HG03045 (cell line): Measurements from ENCODE around the gene GNG7.
"Not testable (repeated sequence)": the region's sequence is repeated elsewhere in the genome, so short reads cannot be mapped to it uniquely, and the experiment has no call there.

Source experiments
- ATAC-seq: cut with Tn5 transposase; IDR thresholded peaks from one replicate; pipeline ENCODE4 v1.9.1; 2021; ENCODE audit warnings: mild to moderate bottlenecking, moderate library complexity; ENCODE audit not compliant: unreplicated experiment

The GNG7 gene

DNA sequence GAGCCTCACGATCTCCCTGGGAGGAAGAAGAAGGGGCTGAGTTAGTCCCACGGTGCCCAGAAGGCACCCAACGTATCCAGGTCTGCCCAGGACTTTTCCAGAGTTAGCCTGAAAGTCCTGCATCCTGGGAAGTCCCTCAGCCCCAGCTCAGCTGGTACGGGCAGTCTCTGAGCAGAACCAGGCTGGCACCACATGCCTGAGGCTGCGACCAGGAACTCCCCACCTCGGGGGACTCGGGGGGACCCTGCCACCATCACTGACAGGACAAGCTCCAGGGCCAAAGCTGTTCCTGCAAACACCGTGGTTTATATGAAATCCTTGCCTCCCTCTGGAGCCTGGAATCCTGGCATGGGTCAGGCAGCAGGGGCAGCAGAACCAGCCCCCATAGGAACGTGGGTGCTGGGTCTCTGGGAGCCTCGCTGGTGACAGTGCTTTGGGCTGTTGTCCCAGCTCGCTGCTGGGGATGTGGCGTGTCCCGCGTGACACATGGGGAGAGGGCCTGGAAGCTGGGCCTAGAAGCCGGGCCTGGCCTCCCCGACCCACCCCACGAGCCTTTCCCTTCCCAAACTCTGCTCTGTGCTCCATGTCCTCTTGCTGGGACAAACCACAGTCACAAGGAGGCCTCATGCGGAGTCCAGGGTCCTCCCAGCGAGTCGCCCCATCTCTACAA is 55.5 kb downstream of the GNG7 start:
- no peak for ATAC-seq

DNA sequence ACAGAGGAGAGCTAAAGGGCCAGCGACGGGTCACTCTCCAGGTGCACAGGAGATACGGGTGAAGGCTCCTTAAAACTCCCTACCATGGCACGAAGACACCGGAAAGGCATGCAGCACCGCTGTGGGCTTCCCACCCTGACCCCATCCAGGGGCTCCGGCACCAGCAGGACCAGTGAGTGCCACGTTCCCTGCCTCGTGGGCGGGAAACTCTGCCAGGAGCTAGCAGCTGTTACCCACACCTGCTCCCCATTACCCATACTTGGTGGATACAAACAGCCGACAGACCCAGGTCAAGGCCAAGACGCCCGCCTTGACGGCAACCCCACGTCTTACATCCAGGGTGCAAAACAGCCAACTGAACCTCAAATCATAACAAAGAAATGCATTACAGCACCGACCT is 56.7 kb downstream of the GNG7 start:
- no peak for ATAC-seq

DNA sequence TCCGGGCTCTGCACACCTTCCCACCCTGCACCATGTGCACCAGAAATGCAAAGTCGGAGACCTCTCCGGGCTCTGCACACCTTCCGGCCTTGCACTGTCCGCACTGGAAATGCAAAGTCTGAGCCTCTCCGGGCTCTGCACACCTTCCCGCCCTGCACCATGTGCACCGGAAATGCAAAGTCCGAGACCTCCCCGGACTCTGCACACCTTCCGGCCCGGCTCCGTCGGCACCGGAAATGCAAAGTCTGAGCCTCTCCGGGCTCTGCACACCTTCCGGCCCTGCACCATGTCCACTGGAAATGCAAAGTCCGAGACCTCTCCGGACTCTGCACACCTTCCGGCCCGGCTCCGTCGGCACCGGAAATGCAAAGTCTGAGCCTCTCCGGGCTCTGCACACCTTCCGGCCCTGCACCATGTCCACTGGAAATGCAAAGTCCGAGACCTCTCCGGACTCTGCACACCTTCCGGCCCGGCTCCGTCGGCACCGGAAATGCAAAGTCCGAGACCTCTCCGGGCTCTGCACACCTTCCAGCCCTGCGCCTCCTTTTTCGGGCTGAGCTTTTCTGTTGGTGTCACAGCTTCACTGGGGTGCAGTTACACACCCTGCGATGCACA is 59.3 kb downstream of the GNG7 start:
- not testable (repeated sequence) for ATAC-seq

DNA sequence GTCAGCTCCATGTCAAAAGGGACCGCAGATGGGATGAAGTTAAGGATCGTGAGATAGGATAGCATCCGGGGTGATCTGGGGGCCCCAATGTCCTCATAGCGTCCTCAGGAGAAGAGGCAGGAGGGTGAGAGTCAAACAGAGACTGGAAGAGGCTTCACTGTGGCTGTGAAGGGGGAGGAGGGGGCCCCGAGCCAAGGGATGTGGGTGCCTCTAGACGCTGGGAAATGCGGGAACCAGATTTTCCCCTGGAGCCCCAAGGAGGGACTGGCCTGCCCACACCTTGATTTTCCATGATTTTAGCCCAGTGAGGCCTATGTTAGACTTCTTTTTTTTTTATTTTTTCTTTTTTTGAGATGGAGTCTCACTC is 61.2 kb downstream of the GNG7 start:
- no peak for ATAC-seq

DNA sequence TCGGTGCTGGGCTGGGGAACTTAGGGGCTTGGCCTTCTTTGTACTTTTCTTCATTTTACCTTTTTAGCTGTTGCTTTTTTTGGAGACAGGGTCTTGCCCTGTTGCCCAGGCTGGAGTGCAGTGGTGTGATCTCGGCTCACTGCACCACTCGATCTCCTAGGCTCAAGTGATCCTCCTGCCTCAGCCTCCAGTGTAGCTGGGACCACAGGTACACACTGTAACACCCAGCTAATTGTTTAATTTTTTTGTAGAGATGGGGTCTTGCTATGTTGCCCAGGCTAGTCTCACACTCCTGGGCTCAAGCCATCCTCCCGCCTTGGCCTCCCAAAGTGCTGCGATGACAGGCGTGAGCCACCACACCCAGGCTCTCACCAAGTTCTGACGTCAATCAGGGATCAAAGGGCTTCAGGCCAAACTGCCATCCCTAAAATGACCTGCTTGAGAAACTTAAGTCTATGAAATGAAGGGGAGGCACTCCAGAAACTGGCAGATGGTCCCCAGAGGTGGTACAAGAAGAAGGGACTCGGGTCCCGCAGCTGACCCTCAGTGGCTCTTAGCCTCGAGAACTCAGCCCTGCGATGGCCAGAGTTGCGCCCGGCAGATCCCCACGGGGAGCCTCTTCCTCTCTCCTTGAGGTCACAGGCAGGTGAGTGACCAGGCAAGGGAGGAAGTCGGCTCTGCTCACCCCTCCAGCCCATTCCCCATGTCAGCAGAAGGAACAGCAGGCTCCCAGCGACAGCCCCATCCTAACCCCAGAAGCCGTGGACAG is 61.7 kb downstream of the GNG7 start:
- no peak for ATAC-seq

DNA sequence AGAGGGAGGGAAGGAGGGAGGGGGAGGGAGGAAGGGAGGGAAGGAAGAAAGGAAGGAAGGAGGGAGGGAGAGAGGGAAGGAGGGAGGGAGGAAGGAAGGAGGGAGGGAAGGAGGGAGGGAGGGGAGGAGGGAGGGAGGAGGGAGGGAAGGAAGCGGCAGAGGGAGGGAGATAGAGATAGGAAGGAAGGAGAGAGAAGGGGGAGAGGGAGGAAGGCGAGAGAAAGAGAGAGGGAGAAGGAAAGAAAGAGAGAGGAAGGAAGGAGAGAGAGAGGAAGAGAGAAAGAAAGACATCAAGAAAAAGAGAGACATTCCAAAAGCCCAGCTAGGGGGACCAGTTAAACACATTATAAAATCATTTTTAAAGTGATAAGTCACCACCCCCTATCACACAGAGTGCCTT is 62.5 kb downstream of the GNG7 start:
- ATAC-seq: no peak

DNA sequence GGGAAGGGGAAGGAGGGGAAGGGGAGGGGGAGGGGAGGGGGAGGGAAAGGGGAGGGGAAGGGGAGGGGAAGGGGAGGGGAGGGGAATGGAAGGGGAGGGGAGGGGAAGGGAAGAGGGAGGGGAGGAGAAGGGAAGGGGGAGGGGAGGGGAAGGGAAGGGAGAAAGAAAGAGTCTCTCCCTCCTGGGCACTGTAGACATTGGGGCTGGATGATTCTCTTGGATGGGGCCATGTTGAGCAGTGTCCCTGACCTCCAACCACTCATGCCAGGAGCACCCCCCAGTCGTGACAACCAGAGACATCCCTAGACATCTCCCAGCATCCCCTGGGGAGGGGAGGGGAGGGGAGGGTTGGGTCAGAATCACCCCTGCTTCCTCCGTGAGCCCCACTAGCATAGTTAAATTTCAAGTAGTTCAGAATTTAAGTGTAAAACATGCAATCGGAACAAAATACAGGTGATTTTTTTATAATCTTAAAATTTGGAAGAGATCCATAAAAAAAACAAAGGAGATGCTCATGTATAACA is 64.0 kb downstream of the GNG7 start:
- no peak for ATAC-seq

- no peak for ATAC-seq
Measured at GRCh38 chr19:2636897-2637683, 65.4 kb downstream of the GNG7 start.

- ATAC-seq: no peak
Measured at GRCh38 chr19:2636141-2636896, 66.2 kb downstream of the GNG7 start.

- no peak for ATAC-seq
Measured at GRCh38 chr19:2634960-2635359, 67.5 kb downstream of the GNG7 start.

DNA sequence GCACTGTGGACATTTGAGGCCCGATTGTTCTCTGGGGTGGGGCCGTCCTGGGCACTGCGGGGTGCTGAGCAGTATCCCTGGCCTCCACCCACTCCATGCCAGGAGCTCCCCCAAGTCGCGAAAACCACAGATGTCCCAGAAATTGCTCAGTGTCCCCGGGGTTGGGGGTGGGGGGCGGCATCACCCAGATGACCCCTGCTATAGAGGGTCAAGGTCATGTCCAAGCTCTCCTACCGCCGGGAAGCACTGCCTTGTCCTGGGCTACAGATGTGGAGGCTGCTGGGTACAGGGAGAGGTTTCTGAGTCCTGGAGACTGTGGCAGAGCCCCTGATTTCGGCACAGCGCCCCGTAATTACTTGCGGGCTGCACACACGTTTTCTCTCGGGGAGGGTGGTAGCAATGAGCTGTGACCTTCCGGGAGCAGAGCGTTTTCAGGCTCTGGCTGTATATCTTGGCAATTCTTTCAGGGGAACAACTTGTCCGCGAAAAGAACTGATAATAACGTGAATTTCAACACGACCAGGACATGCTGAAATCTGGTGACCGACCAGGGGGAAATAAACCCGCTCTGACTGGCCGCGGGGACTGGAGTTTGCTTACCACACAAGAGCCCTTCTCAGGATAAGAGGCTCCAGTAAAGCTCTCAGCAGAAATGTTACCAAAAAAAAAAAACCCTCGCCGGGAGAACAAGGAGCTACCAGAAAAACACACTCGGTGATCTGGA is 68.1 kb downstream of the GNG7 start:
- ATAC-seq: no peak

DNA sequence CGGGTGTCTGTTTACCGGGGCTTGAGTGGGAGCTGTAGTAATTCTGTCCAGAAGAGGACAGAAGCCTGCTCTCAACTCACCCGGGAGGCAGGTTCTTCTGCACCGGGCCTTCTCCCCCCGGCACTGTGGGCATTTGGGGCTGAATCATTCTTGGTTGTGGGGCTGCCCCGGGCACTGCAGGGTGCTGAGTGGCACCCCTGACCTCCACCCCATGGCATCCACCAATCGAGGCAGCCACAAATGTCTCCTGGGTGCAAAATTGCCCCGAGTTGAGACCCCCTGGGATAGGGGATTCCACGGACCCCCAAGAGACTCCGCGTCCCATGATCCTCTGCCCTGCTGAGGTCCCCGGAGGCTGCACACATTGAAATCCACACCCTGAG is 68.8 kb downstream of the GNG7 start:
- ATAC-seq: no peak

DNA sequence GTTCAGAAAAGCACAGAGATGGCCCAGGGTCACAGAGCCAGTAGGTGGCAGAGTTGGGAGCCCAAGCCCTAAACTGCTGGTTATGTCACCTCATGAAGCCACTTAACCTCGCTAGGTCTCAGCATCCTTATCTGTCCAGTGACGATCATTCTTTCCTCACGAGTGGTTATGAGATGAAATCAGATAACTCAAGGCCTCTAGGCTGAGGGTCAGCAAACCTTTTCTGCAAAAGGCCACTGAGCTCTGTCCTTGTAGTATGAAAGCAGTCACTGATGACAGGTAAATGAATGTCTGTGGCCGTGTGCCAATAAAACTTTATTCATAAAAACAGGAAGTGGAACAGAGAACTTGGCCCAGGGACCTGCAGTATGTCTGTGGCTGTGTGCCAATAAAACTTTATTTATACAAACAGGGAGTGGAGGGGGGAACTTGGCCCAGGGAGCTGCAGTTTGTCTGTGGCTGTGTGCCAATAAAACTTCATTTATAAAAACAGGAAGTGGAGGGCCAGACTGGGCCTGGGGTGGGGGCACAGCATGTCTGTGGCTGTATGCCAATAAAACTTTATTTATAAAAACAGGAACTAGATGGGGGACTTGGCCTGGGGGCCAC is 71.2 kb downstream of the GNG7 start:
- ATAC-seq: no peak

DNA sequence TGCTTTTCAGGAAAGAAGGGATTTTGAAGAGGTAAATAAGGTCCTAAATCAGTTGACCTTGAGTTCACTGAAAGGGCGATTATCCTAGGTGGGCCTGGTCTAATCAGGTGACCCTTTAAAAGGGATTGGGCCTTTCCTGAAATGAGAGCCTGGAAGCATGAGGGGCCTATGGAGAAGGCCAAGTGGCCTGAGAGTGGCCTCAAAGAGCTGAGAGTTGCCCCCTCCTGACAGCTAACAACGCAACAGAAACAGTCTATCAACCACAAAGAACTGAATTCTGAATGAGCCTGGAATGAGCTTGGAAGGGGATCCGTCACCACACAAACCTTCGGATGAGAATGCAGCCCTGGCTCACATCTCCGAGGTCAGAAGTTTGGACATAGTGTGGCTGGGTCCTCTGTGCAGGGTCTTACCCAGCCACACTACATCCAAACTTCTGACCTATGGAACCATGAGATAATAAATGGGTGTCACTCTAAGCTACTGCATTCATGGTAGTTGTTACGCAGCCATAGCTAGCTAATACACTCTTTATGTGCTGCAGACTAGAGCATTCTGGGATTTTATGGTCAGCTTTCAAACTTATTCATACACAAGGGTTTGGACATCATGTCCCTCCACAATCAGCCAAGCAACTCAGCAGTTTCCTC is 72.0 kb downstream of the GNG7 start:
- no peak for ATAC-seq

DNA sequence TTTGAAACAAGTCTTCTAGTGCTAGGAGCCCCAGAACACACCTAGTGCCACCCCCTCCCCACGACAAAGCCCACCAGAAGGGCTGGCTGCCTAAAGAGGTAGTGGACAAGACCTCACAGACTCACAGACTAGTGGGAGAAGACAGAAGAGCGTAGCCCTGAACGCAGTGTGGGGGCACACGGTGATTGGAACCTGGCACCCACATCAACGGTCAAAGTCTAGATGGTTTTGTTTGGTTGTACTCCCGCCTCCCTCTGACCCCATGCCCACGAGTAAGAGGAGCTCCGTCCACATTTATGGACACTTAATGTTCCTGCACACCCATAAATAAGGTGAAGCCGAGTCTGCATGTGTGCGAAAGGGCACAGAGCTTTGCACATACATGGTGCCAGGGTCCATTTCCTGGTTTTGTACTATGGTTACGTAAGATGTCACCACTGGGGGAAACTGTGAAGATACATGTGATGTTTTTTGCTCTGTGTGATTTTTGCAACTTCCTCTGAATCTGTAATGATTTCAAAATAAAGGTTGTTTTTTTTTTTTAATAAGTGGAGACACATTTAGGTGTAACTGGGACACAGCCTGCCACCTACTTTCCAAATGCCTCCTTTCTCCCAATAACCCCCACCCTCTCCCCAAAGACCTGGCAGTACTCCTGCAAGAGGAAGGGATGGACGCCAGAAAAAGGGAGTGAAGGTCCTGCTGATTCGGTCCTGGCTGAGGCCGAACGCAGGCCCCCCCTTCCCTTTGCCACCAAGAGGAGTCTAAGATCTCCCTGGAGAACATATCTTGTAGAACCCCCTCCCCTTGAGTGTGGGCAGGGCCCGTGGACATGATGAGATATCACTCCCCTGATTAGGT is 72.8 kb downstream of the GNG7 start:
- no peak for ATAC-seq

DNA sequence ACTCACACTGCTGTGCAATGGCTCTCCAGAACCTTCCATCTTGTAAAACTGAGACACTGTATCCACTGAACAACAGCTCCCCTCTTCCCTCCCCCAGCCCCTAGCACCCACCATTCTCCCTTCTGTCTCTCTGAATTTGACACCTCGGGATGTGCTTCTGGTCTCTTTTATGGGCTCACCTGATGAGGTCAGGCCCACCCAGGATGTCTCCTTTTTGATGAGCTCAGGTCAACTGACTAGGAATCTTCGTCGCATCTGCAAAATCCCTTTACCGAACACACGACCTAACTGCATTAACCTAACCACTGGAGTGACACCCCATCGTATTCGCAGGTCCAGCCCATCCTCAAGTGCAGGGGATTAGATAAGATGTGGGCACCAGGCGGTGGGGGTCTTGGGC is 73.9 kb downstream of the GNG7 start:
- ATAC-seq: no peak

DNA sequence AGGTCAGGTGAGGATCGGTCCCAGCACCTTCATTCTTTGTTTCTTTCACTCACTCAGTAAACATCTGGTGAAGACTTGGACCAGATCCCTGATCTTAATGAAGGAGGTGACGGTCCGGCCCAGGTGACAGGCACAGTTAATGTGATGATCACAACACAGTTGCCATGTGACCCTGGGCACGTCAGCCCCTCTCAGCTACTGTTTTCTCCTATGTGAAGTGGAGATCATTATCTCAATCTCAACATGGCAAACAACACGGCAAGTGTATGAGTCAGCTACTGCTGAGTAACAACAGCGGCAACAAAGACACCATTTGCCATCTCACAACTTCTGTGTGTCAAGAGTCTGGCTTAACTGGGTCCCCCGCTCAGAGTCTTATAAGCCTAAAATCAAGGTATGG is 74.6 kb downstream of the GNG7 start:
- no peak for ATAC-seq

GRCh38 chr19:2627319-2627829 is 75.1 kb downstream of the GNG7 start:
- ATAC-seq: no peak
